ENCODE results near the gene SRSF12. TPM values are rescaled to one million over a fixed set of nuclear protein-coding genes. Genes with fewer than 3 reads are reported as not detected.

Gene SRSF12
- total RNA-seq, 4 donors from 2014 or later: 0.31 to 0.33 TPM; not detected in 2

GRCh38 chr6:89079511-89080234 lies 38.2 kb downstream of the SRSF12 start:
- in situ Hi-C loops (cut with MboI; ENCODE audit: low sequenced_read_pairs in 4 of 4): loop anchor here in 2 of 4 donors (5.0 to 25.0 kb wide), 2 partner anchors 42 to 283 kb away; partner anchors contain the start of gene UBE2J1 (in 1 of the 2)
- Histone ChIP-seq H3K9me3 (no peaks in the 10 kb centered on the region), H3K27ac (peak overlapping the region; percentile 98 to 100 (median 99)), H3K4me3 (peak overlapping the region; percentile 94 to 99 (median 95)), H3K27me3 (no peaks in the 10 kb centered on the region), H3K4me1 (peaks cover 9 to 19% of the 10 kb centered on the region in 2 donors), H3K36me3 (peaks cover 0 to 12% of the 10 kb centered on the region in 2 donors)
- intact Hi-C loops (cut with DNase I; ENCODE audit: low total_unique reads): loop anchor here (2.0 to 5.0 kb wide), 4 partner anchors 107 to 1377 kb away; partner anchors contain the start of genes AKIRIN2, LYRM2 and RNGTT
- peak in 1 of 2 donors; percentile 53 for DNase-seq
- TF ChIP-seq POLR2A (IDR thresholded peaks at IDR 0.05): peak in 1 of 2 donors; percentile 32
- TF ChIP-seq CTCF (IDR thresholded peaks at IDR 0.05 in 4 of 5, conservative IDR thresholded peaks at IDR 0.05 in 1 of 5): no peak
- peak; percentile 22 to 31 for ATAC-seq

- Histone ChIP-seq H3K9me3 (no peaks in the 10 kb centered on the region), H3K4me3 (no peak overlapping the region), H3K27ac (no peak overlapping the region), H3K4me1 (no peaks in the 10 kb centered on the region), H3K27me3 (no peaks in the 10 kb centered on the region), H3K36me3 (no peaks in the 10 kb centered on the region)
- DNase-seq (no peak), ATAC-seq (no peak)
- TF ChIP-seq POLR2A (IDR thresholded peaks at IDR 0.05): no peak
- no peak for TF ChIP-seq CTCF (IDR thresholded peaks at IDR 0.05 in 4 of 5, conservative IDR thresholded peaks at IDR 0.05 in 1 of 5)
- intact Hi-C loops (cut with DNase I; ENCODE audit: low total_unique reads) (no loop called here), in situ Hi-C loops (cut with MboI; ENCODE audit: low sequenced_read_pairs in 4 of 4) (no loop called here)
These were observed 44.0 kb downstream of the SRSF12 start for GRCh38 chr6:89073840-89074239.

GRCh38 chr6:89073014-89073620 lies 44.8 kb downstream of the SRSF12 start:
- in situ Hi-C loops (cut with MboI; ENCODE audit: low sequenced_read_pairs in 4 of 4) (no loop called here), intact Hi-C loops (cut with DNase I; ENCODE audit: low total_unique reads) (no loop called here)
- H3K36me3 ChIP-seq: no peaks in the 10 kb centered on the region
- no peak for TF ChIP-seq CTCF (IDR thresholded peaks at IDR 0.05 in 4 of 5, conservative IDR thresholded peaks at IDR 0.05 in 1 of 5)
- no peak for TF ChIP-seq POLR2A (IDR thresholded peaks at IDR 0.05)
- no peak overlapping the region for H3K4me3 ChIP-seq
- H3K27me3 ChIP-seq: no peaks in the 10 kb centered on the region
- H3K9me3 ChIP-seq: no peaks in the 10 kb centered on the region
- no peaks in the 10 kb centered on the region for H3K4me1 ChIP-seq
- DNase-seq (no peak), ATAC-seq (peak in 1 of 2 donors; percentile 8)
- no peak overlapping the region for H3K27ac ChIP-seq

- Histone ChIP-seq H3K27me3 (no peaks in the 10 kb centered on the region), H3K36me3 (no peaks in the 10 kb centered on the region), H3K9me3 (no peaks in the 10 kb centered on the region), H3K27ac (no peak overlapping the region), H3K4me3 (no peak overlapping the region), H3K4me1 (no peaks in the 10 kb centered on the region)
- no peak for ATAC-seq
- intact Hi-C loops (cut with DNase I; ENCODE audit: low total_unique reads): no loop called here
- in situ Hi-C loops (cut with MboI; ENCODE audit: low sequenced_read_pairs in 4 of 4): no loop called here
- DNase-seq: no peak
- TF ChIP-seq CTCF (IDR thresholded peaks at IDR 0.05 in 4 of 5, conservative IDR thresholded peaks at IDR 0.05 in 1 of 5): no peak
- TF ChIP-seq POLR2A (IDR thresholded peaks at IDR 0.05): no peak
These were observed 46.8 kb downstream of the SRSF12 start for GRCh38 chr6:89071036-89071435.

All from gastrocnemius medialis (tissue), 4 donors.